Suprapubic skin (tissue), 4 donors: Measurements from ENCODE around the gene LMNB1. TPM values are rescaled to one million over a fixed set of nuclear protein-coding genes. Genes with fewer than 3 reads are reported as not detected.
"Not testable (repeated sequence)": the region's sequence is repeated elsewhere in the genome, so short reads cannot be mapped to it uniquely, and the experiment has no call there.

ENCODE experiments used
- DNase-seq, 2 donors: peaks; one replicate each; pipeline ENCODE4 v3.0.0-alpha.2; 2019; ENCODE audit warnings: low spot score in 2 of 2
- H3K27ac ChIP-seq: fragments of 200-600 bp; sonication (generic); one replicate; pipeline ENCODE4 v1.5.1; 2019
- H3K27me3 ChIP-seq: fragments of 200-600 bp; sonication (generic); one replicate; pipeline ENCODE4 v1.5.1; 2019
- H3K36me3 ChIP-seq: fragments of 200-600 bp; sonication (generic); one replicate; pipeline ENCODE4 v1.5.1; 2019
- H3K4me1 ChIP-seq: fragments of 200-600 bp; sonication (generic); one replicate; pipeline ENCODE4 v1.5.1; 2019
- H3K4me3 ChIP-seq: fragments of 200-600 bp; sonication (generic); one replicate; pipeline ENCODE4 v1.5.1; 2019; ENCODE audit warnings: mild to moderate bottlenecking
- H3K9me3 ChIP-seq: fragments of 200-600 bp; sonication (generic); one replicate; pipeline ENCODE4 v1.5.1; 2019
- CTCF ChIP-seq, 2 donors: fragments of 200-600 bp in 1 of 2; fragments of 450-650 bp in 1 of 2; sonication (generic) in 1 of 2; IDR thresholded peaks; one replicate each; pipeline ENCODE4 v1.5.1; 2016 to 2019; ENCODE audit warnings: antibody characterized with exemption in 2 of 2, mild to moderate bottlenecking in 1 of 2, moderate library complexity in 1 of 2
- EP300 ChIP-seq: sonication (generic); formaldehyde crosslinking; IDR thresholded peaks from one replicate; pipeline ENCODE4 v1.6.1; 2017; ENCODE audit warnings: antibody characterized with exemption
- POLR2A ChIP-seq, 2 donors: fragments of 450-650 bp; IDR thresholded peaks; one replicate each; pipeline ENCODE4 v1.6.1; 2017; ENCODE audit warnings: antibody characterized with exemption in 2 of 2, mild to moderate bottlenecking in 2 of 2, moderate library complexity in 2 of 2
- POLR2AphosphoS5 ChIP-seq, 3 donors: sonication (generic); formaldehyde crosslinking; IDR thresholded peaks; one replicate each; pipeline ENCODE4 v1.6.1; 2017; ENCODE audit warnings: antibody characterized with exemption in 3 of 3
- WGBS: methylation state at CpG from one replicate; pipeline ENCODE4 v1.1.5; 2018; 5-methylcytosine and 5-hydroxymethylcytosine counted together
- total RNA-seq, 4 donors: library from RNA; depleted of rRNA; stranded (reverse); fragments of >200 nt; gene quantifications; one replicate each; pipeline ENCODE4 v1.1.0, GENCODE V29; 2016

LMNB1 gene
- 10 to 100 TPM; 12.1 to 18.3 (median 14.6) TPM for total RNA-seq

GRCh38 chr5:126776499-126777256, at the start of gene LMNB1:
Gene LMNB1, plus strand, starts transcription at chr5:126777136. Its CDS starts 373 bp downstream, at chr5:126777509.
- peak in 1 of 3 donors; percentile 26 for TF ChIP-seq POLR2AphosphoS5 (IDR thresholded peaks at IDR 0.05)
- TF ChIP-seq EP300 = no peak
- TF ChIP-seq CTCF (IDR thresholded peaks at IDR 0.05) = peak in 1 of 2 donors; percentile 12
- peak in 1 of 2 donors; percentile 38 for TF ChIP-seq POLR2A (IDR thresholded peaks at IDR 0.05)
- Histone ChIP-seq H3K27me3 (no peaks in the 10 kb centered on the region), H3K27ac (peak within 1 kb of the TSS; percentile 94), H3K36me3 (no peaks in the 10 kb centered on the region), H3K9me3 (no peaks in the 10 kb centered on the region), H3K4me3 (peak within 1 kb of the TSS; percentile 83), H3K4me1 (peaks cover 23% of the 10 kb centered on the region)
- under 1% methylated on average over 25 of the region's 74 CpGs for WGBS
- DNase-seq = peak; percentile 96 to 97

DNA sequence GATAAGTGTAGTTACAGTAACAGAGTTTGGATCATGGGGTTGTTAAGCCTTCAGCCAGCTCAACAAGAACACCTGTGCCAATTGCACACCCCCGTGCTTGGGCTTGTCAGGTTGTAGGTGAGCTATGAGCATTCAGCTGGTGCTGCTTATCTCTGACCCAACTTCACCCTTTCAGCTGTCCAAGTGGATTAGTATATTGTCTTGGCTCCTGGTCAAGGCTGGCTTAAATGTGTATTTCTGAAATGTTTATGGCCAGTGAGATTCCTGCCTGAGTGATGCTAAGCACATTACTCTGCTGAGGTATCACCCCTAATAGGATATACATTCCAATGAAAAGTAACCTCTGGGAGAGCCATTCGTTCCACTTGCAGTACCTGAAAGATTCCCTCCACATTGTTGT, 44.2 kb upstream of the LMNB1 start:
- TF ChIP-seq CTCF (IDR thresholded peaks at IDR 0.05) (no peak), POLR2AphosphoS5 (IDR thresholded peaks at IDR 0.05) (no peak), EP300 (no peak), POLR2A (IDR thresholded peaks at IDR 0.05) (no peak)
- Histone ChIP-seq H3K27ac (no peak overlapping the region), H3K36me3 (no peaks in the 10 kb centered on the region), H3K27me3 (no peaks in the 10 kb centered on the region), H3K4me1 (no peaks in the 10 kb centered on the region), H3K9me3 (no peaks in the 10 kb centered on the region), H3K4me3 (no peak overlapping the region)
- 19% methylated on average over 2 of the region's 2 CpGs for WGBS
- no peak for DNase-seq

DNA sequence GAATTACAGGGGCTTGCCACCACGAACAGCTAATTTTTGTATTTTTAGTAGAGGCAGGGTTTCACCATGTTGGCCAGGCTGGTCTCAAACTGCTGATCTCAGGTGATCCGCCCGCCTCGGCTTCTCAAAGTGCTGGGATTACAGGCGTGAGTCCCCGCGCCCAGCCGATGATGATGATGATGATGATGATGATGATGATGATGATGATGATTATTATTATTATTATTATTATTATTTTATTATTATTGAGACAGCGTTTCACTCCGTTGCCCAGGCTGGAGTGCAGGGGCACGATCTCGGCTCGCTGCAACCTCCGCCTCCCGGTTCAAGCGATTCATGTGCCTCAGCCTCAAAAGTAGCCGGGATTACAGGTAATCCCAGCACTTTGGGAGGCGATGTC, 42.4 kb upstream of the LMNB1 start:
- not testable (repeated sequence) for DNase-seq, H3K27me3 ChIP-seq, H3K36me3 ChIP-seq, H3K9me3 ChIP-seq, H3K4me1 ChIP-seq, H3K4me3 ChIP-seq, H3K27ac ChIP-seq
- 95% methylated on average over 18 of the region's 18 CpGs for WGBS

- Histone ChIP-seq H3K9me3 (no peaks in the 10 kb centered on the region), H3K4me1 (no peaks in the 10 kb centered on the region), H3K27me3 (no peaks in the 10 kb centered on the region), H3K27ac (no peak overlapping the region), H3K4me3 (no peak overlapping the region), H3K36me3 (no peaks in the 10 kb centered on the region)
- 75% methylated on average over 3 of the region's 3 CpGs for WGBS
- DNase-seq = no peak
- TF ChIP-seq POLR2AphosphoS5 (IDR thresholded peaks at IDR 0.05) (no peak), EP300 (no peak), CTCF (IDR thresholded peaks at IDR 0.05) (no peak)
Measured at GRCh38 chr5:126736141-126736540, 40.8 kb upstream of the LMNB1 start.

DNA sequence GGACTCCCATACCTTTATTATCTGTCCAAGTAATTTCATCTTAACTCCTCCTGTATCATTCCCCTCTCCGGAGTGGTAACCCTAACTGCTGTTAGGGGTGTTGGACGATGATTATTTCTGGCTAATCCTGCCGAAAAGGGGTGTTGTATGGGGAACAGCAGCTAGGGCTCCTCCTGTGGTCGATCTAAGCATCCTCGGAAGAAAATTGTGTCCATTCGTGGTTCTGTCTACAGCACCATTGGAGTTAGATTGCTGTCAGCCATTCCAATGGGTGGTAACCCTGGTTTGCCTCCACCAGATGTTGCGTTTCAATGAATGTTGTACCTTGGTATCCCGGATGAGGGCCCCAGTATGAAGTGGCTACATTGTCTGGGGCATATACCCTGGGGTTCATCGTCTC, 35.6 kb upstream of the LMNB1 start:
- Histone ChIP-seq H3K9me3 (no peaks in the 10 kb centered on the region), H3K4me1 (no peaks in the 10 kb centered on the region), H3K27me3 (no peaks in the 10 kb centered on the region), H3K36me3 (no peaks in the 10 kb centered on the region), H3K27ac (no peak overlapping the region), H3K4me3 (no peak overlapping the region)
- WGBS = 84% methylated on average over 9 of the region's 9 CpGs
- no peak for DNase-seq
- TF ChIP-seq POLR2AphosphoS5 (IDR thresholded peaks at IDR 0.05) = no peak
- no peak for TF ChIP-seq EP300
- no peak for TF ChIP-seq CTCF (IDR thresholded peaks at IDR 0.05)
- TF ChIP-seq POLR2A (IDR thresholded peaks at IDR 0.05) = no peak
